HepG2 (cell line): ENCODE data around the gene HDHD3. TPM values are rescaled to one million over a fixed set of nuclear protein-coding genes. Genes with fewer than 3 reads are reported as not detected.

Source experiments
- BHLHE40 ChIP-seq: IDR thresholded peaks from 2 replicates; pipeline ENCODE4 v1.6.1; 2011; ENCODE audit warnings: low read length, improper control_type of control experiment
- CBX5 ChIP-seq: sonication (generic); formaldehyde crosslinking; IDR thresholded peaks from 2 replicates; pipeline ENCODE4 v1.4.0; 2020; ENCODE audit warnings: missing genetic modification reagents, borderline replicate concordance
- CCDC6 ChIP-seq: sonication (generic); formaldehyde crosslinking; IDR thresholded peaks from 2 replicates; pipeline ENCODE4 v1.8.1; 2022; ENCODE audit warnings: mild to moderate bottlenecking, missing genetic modification reagents, moderate library complexity
- EP300 ChIP-seq, 3 experiments: sonication (generic) in 1 of 3; formaldehyde crosslinking in 1 of 3; IDR thresholded peaks; 2 replicates each; pipeline versions ENCODE4 v1.5.1 to v1.6.1; 2011 to 2020; ENCODE audit warnings: low read depth in 2 of 3, low read length in 2 of 3, borderline replicate concordance in 1 of 3, improper control_type of control experiment in 1 of 3, mild to moderate bottlenecking in 1 of 3, missing genetic modification reagents in 1 of 3, moderate library complexity in 1 of 3
- GABPA ChIP-seq, 2 experiments: IDR thresholded peaks; 2 replicates each; pipeline ENCODE4 v1.6.1; 2011 to 2016; ENCODE audit warnings: low read depth in 2 of 2, low read length in 1 of 2, missing biosample characterization in 1 of 2, missing genetic modification characterization in 1 of 2
- GATAD2A ChIP-seq: IDR thresholded peaks from 2 replicates; pipeline ENCODE4 v1.6.1; 2016
- MAZ ChIP-seq, 2 experiments: sonication (generic) in 1 of 2; formaldehyde crosslinking in 1 of 2; IDR thresholded peaks; 2 replicates each; pipeline versions ENCODE4 v1.5.0 to v1.6.1; 2012 to 2020; ENCODE audit warnings: low read depth in 2 of 2, mild to moderate bottlenecking in 2 of 2, borderline replicate concordance in 1 of 2, improper control_type of control experiment in 1 of 2, low read length in 1 of 2, missing genetic modification reagents in 1 of 2, moderate library complexity in 1 of 2
- NCOA2 ChIP-seq: sonication (generic); formaldehyde crosslinking; IDR thresholded peaks from 2 replicates; pipeline ENCODE4 v1.8.0; 2022; ENCODE audit warnings: inconsistent platforms
- SALL2 ChIP-seq: sonication (generic); formaldehyde crosslinking; IDR thresholded peaks from 2 replicates; pipeline ENCODE4 v1.8.1; 2023; ENCODE audit warnings: mild to moderate bottlenecking, missing genetic modification reagents, inconsistent platforms
- SRSF1 ChIP-seq: fragments of 200-400 bp; formaldehyde crosslinking; optimal IDR thresholded peaks from 2 replicates; pipeline ENCODE3; 2017; ENCODE audit warnings: mild to moderate bottlenecking, low read depth, low read length, moderate library complexity
- ZBTB2 ChIP-seq: sonication (generic); formaldehyde crosslinking; IDR thresholded peaks from 2 replicates; pipeline ENCODE4 v1.8.0; 2022; ENCODE audit warnings: low read depth, missing genetic modification reagents
- ZNF30 ChIP-seq: sonication (generic); formaldehyde crosslinking; IDR thresholded peaks from 2 replicates; pipeline ENCODE4 v1.5.0; 2020; ENCODE audit warnings: mild to moderate bottlenecking, missing genetic modification reagents
- ZNF337 ChIP-seq: sonication (generic); formaldehyde crosslinking; IDR thresholded peaks from 2 replicates; pipeline ENCODE4 v1.5.1; 2020; ENCODE audit warnings: missing genetic modification reagents, low read depth, mild to moderate bottlenecking, borderline replicate concordance
- ZNF607 ChIP-seq: sonication (generic); formaldehyde crosslinking; IDR thresholded peaks from 2 replicates; pipeline ENCODE4 v1.5.1; 2020; ENCODE audit warnings: missing genetic modification reagents, mild to moderate bottlenecking, borderline replicate concordance
- ZNF709 ChIP-seq: sonication (generic); formaldehyde crosslinking; IDR thresholded peaks from 2 replicates; pipeline ENCODE4 v1.5.0; 2020; ENCODE audit warnings: mild to moderate bottlenecking, missing genetic modification reagents
- ZNF775 ChIP-seq: sonication (generic); formaldehyde crosslinking; IDR thresholded peaks from 2 replicates; pipeline ENCODE4 v1.4.0; 2020; ENCODE audit warnings: missing genetic modification reagents, mild to moderate bottlenecking, moderate library complexity, borderline replicate concordance
- ZNF839 ChIP-seq: sonication (generic); formaldehyde crosslinking; IDR thresholded peaks from 2 replicates; pipeline ENCODE4 v1.4.0; 2020; ENCODE audit warnings: missing genetic modification reagents, mild to moderate bottlenecking, borderline replicate concordance
- ZSCAN29 ChIP-seq: sonication (generic); formaldehyde crosslinking; conservative IDR thresholded peaks from 2 replicates; pipeline ENCODE4 v1.4.0; 2020; ENCODE audit warnings: mild to moderate bottlenecking, missing genetic modification reagents
- ZSCAN30 ChIP-seq: sonication (generic); formaldehyde crosslinking; IDR thresholded peaks from 2 replicates; pipeline ENCODE4 v1.5.0; 2020; ENCODE audit warnings: mild to moderate bottlenecking, missing genetic modification reagents
- polyA plus RNA-seq, 8 experiments: library from polyadenylated mRNA; depleted of rRNA in 3 of 8; stranded (reverse) in 7 of 8; unstranded in 1 of 8; fragments of >200 nt; fragmentation: Illumina TruSeq in 4 of 8; extraction: Trizol in 4 of 8; gene quantifications; 2 replicates each; pipeline versions ENCODE4 v1.2.1 to v1.2.3, GENCODE V29; 2011 to 2016; ENCODE audit warnings: low read depth in 4 of 8, missing spikeins in 1 of 8, mixed read lengths in 1 of 8; ENCODE audit not compliant: insufficient read depth in 1 of 8
- total RNA-seq, 5 experiments: library from RNA; depleted of rRNA; stranded (reverse); fragments of >200 nt; fragmentation: Illumina TruSeq; extraction: Trizol; gene quantifications; 2 replicates each; pipeline ENCODE4 v1.2.3, GENCODE V29; 2016; ENCODE audit warnings: low read depth in 1 of 5
- TF ChIP-seq, protein P1 (sequence below): sonication (generic); IDR thresholded peaks from 2 replicates; pipeline ENCODE4 v1.6.1; 2016; ENCODE audit warnings: low read depth, borderline replicate concordance
- TF ChIP-seq, protein P2 (sequence below): sonication (generic); formaldehyde crosslinking; IDR thresholded peaks from 2 replicates; pipeline ENCODE4 v1.5.0; 2020; ENCODE audit warnings: missing genetic modification reagents

Gene HDHD3
- total and polyA plus RNA-seq, 2 of the 13 experiments (the other 11 are each of a cell fraction or from before 2014, with no cell fraction given) = 23.1 to 38.5 TPM

DNA sequence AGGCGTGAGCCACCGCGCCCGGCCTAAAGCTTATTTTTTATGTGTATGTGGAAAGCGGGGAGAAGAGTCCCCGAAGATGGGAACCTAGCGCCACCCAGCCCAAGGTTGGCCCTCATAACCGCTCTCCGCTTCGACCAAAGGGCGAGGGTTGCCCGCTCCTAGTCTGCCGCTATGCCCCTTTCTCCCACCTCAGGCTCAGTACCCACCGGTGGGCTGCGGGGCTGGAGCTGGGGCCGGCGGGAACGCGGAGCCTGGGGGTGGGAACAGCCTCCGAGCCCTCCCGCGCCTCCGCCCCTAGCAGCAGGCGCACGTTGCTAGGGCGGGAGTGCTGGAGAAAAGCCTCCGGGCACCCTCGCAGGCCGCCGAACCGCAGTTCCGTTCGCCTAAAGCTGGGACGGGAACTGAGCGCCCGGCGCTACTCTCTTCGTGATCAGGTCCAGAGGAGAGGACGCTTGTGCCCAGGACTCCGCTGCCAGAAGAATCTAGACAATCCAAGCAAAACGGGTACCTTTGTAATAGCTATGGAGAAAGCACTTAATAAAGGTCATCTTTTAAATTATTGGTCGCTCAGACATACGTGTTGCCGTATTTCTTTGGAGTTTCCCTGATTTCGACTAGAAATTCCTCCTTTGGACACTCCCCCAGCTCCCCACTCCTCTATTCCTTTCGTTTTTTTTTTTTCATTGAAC is 36.6 kb downstream of the HDHD3 start, which contains the start of gene WDR31 (continued):
- TF ChIP-seq, protein P1, sequence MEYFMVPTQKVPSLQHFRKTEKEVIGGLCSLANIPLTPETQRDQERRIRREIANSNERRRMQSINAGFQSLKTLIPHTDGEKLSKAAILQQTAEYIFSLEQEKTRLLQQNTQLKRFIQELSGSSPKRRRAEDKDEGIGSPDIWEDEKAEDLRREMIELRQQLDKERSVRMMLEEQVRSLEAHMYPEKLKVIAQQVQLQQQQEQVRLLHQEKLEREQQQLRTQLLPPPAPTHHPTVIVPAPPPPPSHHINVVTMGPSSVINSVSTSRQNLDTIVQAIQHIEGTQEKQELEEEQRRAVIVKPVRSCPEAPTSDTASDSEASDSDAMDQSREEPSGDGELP = peak; percentile 23; the same call in 1 of the 2 replicates
- TF ChIP-seq ZNF337 = 0 out of 2 replicates have a peak, but pooled peaks have one; percentile 59
- peak; percentile 69; the same call in 1 of the 2 replicates for TF ChIP-seq CCDC6
- peak; percentile 96 for TF ChIP-seq ZSCAN29
- peak; percentile 79; the same call in 1 of the 2 replicates for TF ChIP-seq ZSCAN30 (CRISPR knock-in tag)
- peak; percentile 48; the same call in 1 of the 2 replicates for TF ChIP-seq NCOA2 (CRISPR knock-in tag)
- peak; percentile 95; the same call in 1 of the 2 replicates for TF ChIP-seq CBX5 (CRISPR knock-in tag)
- no peak for TF ChIP-seq ZNF709 (CRISPR knock-in tag)
- TF ChIP-seq GATAD2A (CRISPR knock-in tag) = peak; percentile 87
- peak; percentile 89; the same call in 1 of the 2 replicates for TF ChIP-seq ZNF607 (CRISPR knock-in tag)
- TF ChIP-seq, protein P2, sequence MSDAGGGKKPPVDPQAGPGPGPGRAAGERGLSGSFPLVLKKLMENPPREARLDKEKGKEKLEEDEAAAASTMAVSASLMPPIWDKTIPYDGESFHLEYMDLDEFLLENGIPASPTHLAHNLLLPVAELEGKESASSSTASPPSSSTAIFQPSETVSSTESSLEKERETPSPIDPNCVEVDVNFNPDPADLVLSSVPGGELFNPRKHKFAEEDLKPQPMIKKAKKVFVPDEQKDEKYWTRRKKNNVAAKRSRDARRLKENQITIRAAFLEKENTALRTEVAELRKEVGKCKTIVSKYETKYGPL (CRISPR knock-in tag) = no peak
- 0 out of 2 replicates have a peak, but pooled peaks have one; percentile 59 for TF ChIP-seq ZNF30 (CRISPR knock-in tag)
- TF ChIP-seq ZBTB2 (CRISPR knock-in tag) = peak; percentile 52; the same call in 1 of the 2 replicates
- TF ChIP-seq ZNF839 = no peak
- TF ChIP-seq SALL2 (CRISPR knock-in tag) = peak; percentile 96
- peak; percentile 62 for TF ChIP-seq SRSF1
- TF ChIP-seq ZNF775 (CRISPR knock-in tag) = no peak
- TF ChIP-seq GABPA (IDR thresholded peaks at IDR 0.05; ENCODE audit: low read depth, low read length) = peak; percentile 68
- peak; percentile 89 for TF ChIP-seq GABPA (CRISPR knock-in tag; IDR thresholded peaks at IDR 0.05; ENCODE audit: low read depth)
- peak in 1 of 2 experiments; percentile 56; a peak in 1 of 4 replicates for TF ChIP-seq EP300 (IDR thresholded peaks at IDR 0.05; ENCODE audit: low read depth in 2 of 2, low read length in 2 of 2)
- TF ChIP-seq EP300 (CRISPR knock-in tag; IDR thresholded peaks at IDR 0.05; ENCODE audit: borderline replicate concordance) = peak; percentile 60; the same call in 1 of the 2 replicates
- TF ChIP-seq BHLHE40 = peak; percentile 59; the same call in 1 of the 2 replicates
- TF ChIP-seq MAZ (IDR thresholded peaks at IDR 0.05; ENCODE audit: borderline replicate concordance, low read depth, low read length) = peak; percentile 74
- peak; percentile 96 for TF ChIP-seq MAZ (CRISPR knock-in tag; IDR thresholded peaks at IDR 0.05; ENCODE audit: low read depth)
